HTR-8/SVneo (cell line): ENCODE data around the gene SOWAHD.
A peak's percentile ranks its signal among the peaks of the same experiment; 100 is the strongest.
"Not testable (repeated sequence)": the region's sequence is repeated elsewhere in the genome, so short reads cannot be mapped to it uniquely, and the experiment has no call there.

ENCODE experiments used
- DNase-seq: peaks from one replicate; pipeline ENCODE4 v3.0.0; 2011; ENCODE audit warnings: low spot score, mixed read lengths; ENCODE audit not compliant: insufficient read length
- FAIRE-seq: peaks from 2 replicates; lab custom pipeline; 2011; peaks lifted over from hg19 to GRCh38; lab: Jason Lieb, UNC

SOWAHD gene

DNA sequence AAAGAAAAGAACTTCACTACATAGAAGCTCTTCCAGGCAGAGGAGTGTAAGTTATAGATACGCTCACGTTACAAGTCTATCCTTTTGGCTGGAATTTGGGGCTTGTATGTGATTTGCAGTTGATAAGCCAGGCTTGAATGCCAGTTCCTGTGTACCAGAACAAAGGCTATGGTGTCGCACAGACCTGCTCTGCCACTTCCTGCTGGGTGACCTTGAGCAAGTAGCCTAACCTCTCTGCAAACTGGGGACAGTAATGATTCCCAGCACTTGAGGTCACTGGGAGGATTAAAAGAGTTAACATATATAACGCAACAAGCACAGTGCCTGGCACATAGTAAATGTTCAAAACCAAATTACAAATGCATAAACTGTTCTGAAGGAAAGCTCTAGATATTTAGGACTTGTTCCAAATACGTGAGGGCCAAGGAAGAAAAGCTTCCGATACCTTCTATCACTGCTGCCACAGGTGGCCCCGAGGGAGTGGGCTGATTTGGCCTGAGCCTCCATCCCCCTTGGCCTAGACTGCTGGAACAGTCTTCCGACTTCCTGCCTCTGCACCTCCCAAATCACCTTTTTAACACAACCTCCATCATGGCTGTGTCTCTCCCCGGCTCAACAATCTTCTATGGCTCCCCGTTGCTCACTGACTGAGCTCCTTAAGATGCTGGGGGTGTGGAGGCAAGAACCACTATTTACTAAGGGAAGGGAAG, 1.3 kb upstream of the SOWAHD start:
- DNase-seq (no peak), FAIRE-seq (peak; percentile 36)

DNA sequence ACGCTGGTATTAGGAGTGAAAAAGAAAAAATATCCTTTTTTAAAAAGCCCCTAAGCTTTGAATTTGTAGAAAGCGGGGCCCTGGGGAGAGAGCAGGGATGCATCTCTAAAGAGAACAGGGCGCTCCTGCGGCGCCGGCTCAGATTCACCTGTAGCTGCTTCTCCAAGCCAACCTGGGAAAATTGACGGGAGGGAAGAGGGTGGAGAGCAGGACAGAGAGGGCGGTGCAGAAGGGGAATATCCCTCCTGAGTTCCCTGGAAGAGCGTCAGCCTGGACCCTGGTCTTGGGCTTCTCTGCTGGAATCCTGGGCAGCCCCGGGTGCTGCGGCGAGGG, 776 bp upstream of the SOWAHD start:
- FAIRE-seq = no peak
- DNase-seq = no peak

GRCh38 chrX:119758731-119759247, 401 bp downstream of the SOWAHD start:
- no peak for DNase-seq
- no peak for FAIRE-seq

GRCh38 chrX:119759248-119759766, 919 bp downstream of the SOWAHD start:
- DNase-seq = no peak
- no peak for FAIRE-seq

GRCh38 chrX:119760026-119760877, 1.9 kb downstream of the SOWAHD start:
- FAIRE-seq (no peak), DNase-seq (no peak)

- FAIRE-seq = peak; percentile 48
Measured at GRCh38 chrX:119762718-119763117, 4.3 kb downstream of the SOWAHD start.

DNA sequence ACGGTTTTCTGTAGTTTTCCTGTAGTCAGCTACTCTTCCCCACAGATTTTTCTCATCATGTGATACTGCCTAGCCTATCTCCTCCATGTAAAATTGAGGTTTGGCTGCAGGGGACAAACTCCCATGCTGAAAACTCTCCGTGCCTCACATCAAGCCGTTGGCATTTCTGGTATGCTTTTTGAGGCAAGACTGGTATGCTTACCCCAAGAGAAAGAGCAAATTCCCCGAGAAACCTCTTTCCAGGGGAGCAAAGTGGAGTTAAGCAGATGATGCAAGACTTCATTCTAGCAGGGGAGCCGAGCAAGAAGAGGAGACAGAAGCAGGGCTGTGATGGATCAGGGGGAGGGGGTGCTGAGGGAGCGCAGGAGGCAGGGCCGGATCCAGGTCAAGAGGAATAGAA, 4.8 kb downstream of the SOWAHD start:
- FAIRE-seq (peak; percentile 95), DNase-seq (peak; percentile 67)

More at GRCh38 chrX:119762718-119763117, 4.3 kb downstream of the SOWAHD start:
- DNase-seq = no peak

- DNase-seq = no peak
- FAIRE-seq = no peak
Measured at GRCh38 chrX:119763836-119764387, 5.5 kb downstream of the SOWAHD start.

GRCh38 chrX:119768436-119768835, 10.0 kb downstream of the SOWAHD start:
- FAIRE-seq = peak; percentile 48
- DNase-seq = not testable (repeated sequence)

DNA sequence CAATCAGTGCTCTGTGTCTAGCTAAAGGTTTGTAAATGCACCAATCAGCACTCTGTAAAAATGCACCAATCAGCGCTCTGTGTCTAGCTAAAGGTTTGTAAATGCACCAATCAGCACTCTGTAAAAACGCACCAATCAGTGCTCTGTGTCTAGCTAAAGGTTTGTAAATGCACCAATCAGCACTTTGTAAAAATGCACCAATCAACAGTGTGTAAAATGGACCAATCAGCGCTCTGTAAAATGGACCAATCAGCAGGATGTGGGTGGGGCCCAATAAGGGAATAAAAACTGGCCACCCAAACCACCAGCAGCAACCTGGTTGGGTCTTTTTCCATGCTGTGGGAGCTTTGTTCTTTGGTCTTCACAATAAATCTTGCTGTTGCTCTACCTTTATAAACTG, 11.0 kb downstream of the SOWAHD start:
- DNase-seq, FAIRE-seq: not testable (repeated sequence)

GRCh38 chrX:119775517-119776238, 17.3 kb downstream of the SOWAHD start:
- no peak for DNase-seq
- FAIRE-seq = peak; percentile 66

- DNase-seq = no peak
- no peak for FAIRE-seq
Measured at GRCh38 chrX:119778829-119779228, 20.4 kb downstream of the SOWAHD start.

DNA sequence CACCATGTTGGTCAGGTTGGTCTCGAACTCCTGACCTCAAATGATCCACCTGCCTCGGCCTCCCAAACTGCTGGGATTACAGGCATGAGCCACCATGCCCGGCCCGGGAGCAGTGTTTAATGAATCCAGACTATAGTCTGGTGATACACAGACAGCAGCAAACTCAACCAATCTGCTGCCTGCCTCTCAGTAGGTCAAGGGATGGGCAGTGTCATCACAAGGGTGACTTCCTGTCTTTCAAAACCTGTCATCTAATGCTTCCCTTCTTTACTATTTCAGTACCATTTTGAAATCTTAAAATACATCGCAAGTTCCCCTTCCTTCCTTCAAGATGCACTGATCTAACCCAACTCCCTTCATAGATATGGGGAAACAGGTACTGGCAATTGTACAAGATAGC, 24.6 kb downstream of the SOWAHD start:
- DNase-seq (no peak), FAIRE-seq (no peak)

- FAIRE-seq = peak; percentile 92
- no peak for DNase-seq
Measured at GRCh38 chrX:119784747-119785446, 26.5 kb downstream of the SOWAHD start.

GRCh38 chrX:119790977-119791436, 32.6 kb downstream of the SOWAHD start:
- DNase-seq (no peak), FAIRE-seq (no peak)

- DNase-seq = peak; percentile 56
- peak; percentile 67 for FAIRE-seq
Measured at GRCh38 chrX:119791437-119792231, 33.2 kb downstream of the SOWAHD start, which contains the start of gene RPL39. Gene RPL39 (minus strand): TSS chrX:119791630. CDS start chrX:119791576, 54 bp downstream.

DNA sequence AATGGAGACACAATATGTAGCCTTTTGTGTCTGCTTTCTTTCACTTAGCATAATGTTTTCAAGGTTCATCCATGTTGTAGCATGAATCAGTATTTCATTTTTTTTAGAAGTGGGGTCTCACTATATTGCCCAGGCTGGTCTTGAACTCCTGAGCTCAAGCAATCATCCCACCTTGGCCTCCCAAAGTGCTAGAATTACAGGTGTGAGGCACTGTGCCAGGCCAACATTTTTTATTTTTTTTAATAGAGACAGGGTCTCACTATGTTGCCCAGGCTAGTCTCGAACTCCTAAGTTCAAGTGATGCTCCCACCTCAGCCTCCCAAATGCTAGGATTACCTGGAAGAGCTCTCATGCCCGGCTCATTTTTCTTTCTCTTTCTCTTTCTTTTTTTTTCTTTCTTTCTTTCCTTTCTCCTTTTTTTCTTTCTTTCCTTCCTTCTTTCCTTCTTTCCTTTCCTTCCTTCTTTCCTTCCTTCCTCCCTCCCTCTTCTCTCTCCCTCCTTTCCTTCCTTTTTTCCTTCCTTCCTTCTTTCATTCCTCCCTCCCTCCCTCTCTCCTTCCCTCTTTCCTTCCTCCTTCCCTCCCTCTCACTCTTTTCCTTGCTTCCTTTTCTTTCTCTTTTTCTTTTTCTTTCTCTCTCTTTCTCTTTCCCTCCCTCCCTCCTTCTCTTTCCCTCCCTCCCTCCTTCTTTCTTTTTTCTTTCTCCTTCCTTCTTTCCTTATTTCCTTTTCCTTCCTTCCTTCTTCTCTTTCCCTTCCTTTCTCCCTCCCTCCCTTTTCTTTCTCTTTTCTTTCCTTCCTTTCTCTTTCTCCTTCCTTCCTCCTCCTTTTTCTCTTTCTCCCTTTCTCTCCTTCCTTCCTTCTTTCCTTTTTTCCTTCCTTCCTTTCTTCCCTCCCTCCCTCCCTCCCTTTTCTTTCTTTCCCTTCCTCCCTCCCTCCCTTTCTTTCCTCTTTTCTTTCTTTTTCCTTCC, 43.1 kb downstream of the SOWAHD start:
- no peak for FAIRE-seq
- no peak for DNase-seq
